Tibial nerve (tissue), 4 donors: Measurements from ENCODE around the gene PDZD2. TPM values are rescaled to one million over a fixed set of nuclear protein-coding genes. Genes with fewer than 3 reads are reported as not detected.

Source experiments
- DNase-seq, 2 donors: peaks; one replicate each; pipeline ENCODE4 v3.0.0-alpha.2; 2019; ENCODE audit warnings: low spot score in 2 of 2
- H3K27ac ChIP-seq, 4 donors: fragments of 200-600 bp; sonication (generic) in 3 of 4; one replicate each; pipeline ENCODE4 v1.5.1; 2017 to 2019; ENCODE audit warnings: mild to moderate bottlenecking in 1 of 4
- H3K27me3 ChIP-seq, 2 donors: fragments of 200-600 bp; sonication (generic) in 1 of 2; one replicate each; pipeline versions ENCODE4 v1.5.1 to v1.6.0; 2017 to 2019
- H3K36me3 ChIP-seq, 3 donors: fragments of 200-600 bp; sonication (generic); one replicate each; pipeline ENCODE4 v1.5.1; 2018 to 2019
- H3K4me1 ChIP-seq, 4 donors: fragments of 200-600 bp; sonication (generic) in 3 of 4; one replicate each; pipeline ENCODE4 v1.5.1; 2017 to 2019
- H3K4me3 ChIP-seq, 4 donors: fragments of 200-600 bp; sonication (generic) in 3 of 4; one replicate each; pipeline ENCODE4 v1.5.1; 2017 to 2019; ENCODE audit warnings: mild to moderate bottlenecking in 1 of 4, moderate library complexity in 1 of 4
- H3K9me3 ChIP-seq, 4 donors: fragments of 200-600 bp; sonication (generic) in 3 of 4; one replicate each; pipeline ENCODE4 v1.5.1; 2017 to 2019
- CTCF ChIP-seq, 5 experiments: fragments of 200-600 bp in 3 of 5; fragments of 450-650 bp in 2 of 5; sonication (generic) in 3 of 5; IDR thresholded peaks; one replicate each; pipeline ENCODE4 v1.5.1; 2016 to 2019; ENCODE audit warnings: antibody characterized with exemption in 5 of 5, mild to moderate bottlenecking in 3 of 5, moderate library complexity in 2 of 5
- EP300 ChIP-seq, 2 donors: sonication (generic); formaldehyde crosslinking; IDR thresholded peaks; one replicate each; pipeline ENCODE4 v1.6.1; 2017; ENCODE audit warnings: antibody characterized with exemption in 2 of 2, mild to moderate bottlenecking in 1 of 2
- POLR2A ChIP-seq, 2 donors: fragments of 450-650 bp; IDR thresholded peaks; one replicate each; pipeline ENCODE4 v1.6.1; 2017; ENCODE audit warnings: antibody characterized with exemption in 2 of 2, mild to moderate bottlenecking in 2 of 2, moderate library complexity in 2 of 2
- WGBS, 2 donors: methylation state at CpG; one replicate each; pipeline ENCODE4 v1.1.5; 2018; 5-methylcytosine and 5-hydroxymethylcytosine counted together
- total RNA-seq, 4 donors: library from RNA; depleted of rRNA; stranded (reverse); fragments of >200 nt; gene quantifications; one replicate each; pipeline ENCODE4 v1.1.0, GENCODE V29; 2016

The PDZD2 gene
- total RNA-seq, 4 donors from 2014 or later, result 102 to 153 (median 117) TPM

DNA sequence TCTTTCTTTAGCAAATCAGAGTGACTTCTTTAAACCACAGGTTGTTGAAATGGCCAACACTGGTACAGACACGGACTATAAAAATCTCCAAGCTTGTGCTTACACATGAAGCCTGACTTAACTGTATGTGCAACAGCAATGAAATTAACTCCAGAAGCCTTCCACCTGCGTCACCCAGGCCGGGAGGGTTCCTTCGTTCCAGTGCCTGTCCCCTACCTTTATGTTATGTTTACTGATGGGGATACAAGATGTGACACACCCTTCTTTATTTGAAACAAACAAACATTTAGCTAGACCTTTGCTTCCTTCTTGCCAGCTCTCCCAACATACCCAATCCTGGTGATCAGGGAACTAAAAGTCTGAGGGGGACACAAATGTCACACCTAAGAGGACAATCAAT, 469.2 kb downstream of the PDZD2 start:
- Histone ChIP-seq H3K27me3 (no peaks in the 10 kb centered on the region), H3K36me3 (peaks cover 0 to 87% (median 0%) of the 10 kb centered on the region in 3 donors), H3K27ac (no peak overlapping the region), H3K9me3 (no peaks in the 10 kb centered on the region), H3K4me3 (no peak overlapping the region), H3K4me1 (no peaks in the 10 kb centered on the region)
- WGBS, 2 donors, result 85 to 89% methylated on average over 4 of the region's 4 CpGs
- no peak for TF ChIP-seq POLR2A (IDR thresholded peaks at IDR 0.05)
- no peak for TF ChIP-seq CTCF (IDR thresholded peaks at IDR 0.05)
- TF ChIP-seq EP300 (IDR thresholded peaks at IDR 0.05), result no peak
- no peak for DNase-seq

- Histone ChIP-seq H3K4me1 (no peaks in the 10 kb centered on the region), H3K36me3 (peaks cover 0 to 85% (median 0%) of the 10 kb centered on the region in 3 donors), H3K4me3 (no peak overlapping the region), H3K9me3 (no peaks in the 10 kb centered on the region), H3K27ac (no peak overlapping the region), H3K27me3 (no peaks in the 10 kb centered on the region)
- no peak for DNase-seq
- WGBS, 2 donors, result 84 to 87% methylated on average over 10 of the region's 10 CpGs
- TF ChIP-seq POLR2A (IDR thresholded peaks at IDR 0.05) (no peak), EP300 (IDR thresholded peaks at IDR 0.05) (no peak), CTCF (IDR thresholded peaks at IDR 0.05) (no peak)
Observed at GRCh38 chr5:32109236-32109635, 470.3 kb downstream of the PDZD2 start.

DNA sequence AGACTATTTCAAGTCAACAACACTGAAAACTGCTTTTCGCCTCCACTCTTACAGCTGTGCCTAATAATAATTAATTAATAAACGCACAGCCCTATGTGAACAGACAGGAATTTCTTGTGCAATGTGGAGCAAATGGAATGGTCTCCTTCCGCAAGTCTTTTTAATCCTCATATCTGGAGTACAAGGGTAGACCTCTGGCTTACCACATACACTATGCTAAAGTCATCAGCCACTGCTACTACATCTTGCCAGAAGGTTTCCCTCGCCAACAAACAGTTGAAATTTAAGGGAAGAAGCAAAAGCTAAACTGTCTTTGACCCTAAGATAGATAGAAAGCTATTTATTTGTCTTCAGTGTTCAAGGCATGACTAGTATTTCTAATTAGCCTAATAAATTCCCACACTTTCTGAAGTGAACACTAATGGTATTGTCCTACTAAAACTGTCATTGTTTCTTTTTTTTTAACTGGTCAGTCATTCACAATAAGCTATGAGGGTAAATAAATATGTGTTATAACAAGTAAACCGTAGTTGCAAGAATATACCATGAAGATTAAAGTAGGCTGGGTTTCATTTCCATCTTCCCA, 471.3 kb downstream of the PDZD2 start:
- TF ChIP-seq EP300 (IDR thresholded peaks at IDR 0.05), result no peak
- TF ChIP-seq CTCF (IDR thresholded peaks at IDR 0.05), result no peak
- TF ChIP-seq POLR2A (IDR thresholded peaks at IDR 0.05), result no peak
- H3K27me3 ChIP-seq, result no peaks in the 10 kb centered on the region
- no peak for DNase-seq
- WGBS, 2 donors, result 62 to 66% methylated on average over 5 of the region's 5 CpGs
- peak overlapping the region in 1 of 4 donors; percentile 38 for H3K27ac ChIP-seq
- no peaks in the 10 kb centered on the region for H3K4me1 ChIP-seq
- H3K4me3 ChIP-seq, result no peak overlapping the region
- peaks cover 0 to 83% (median 0%) of the 10 kb centered on the region in 3 donors for H3K36me3 ChIP-seq
- H3K9me3 ChIP-seq, result no peaks in the 10 kb centered on the region

DNA sequence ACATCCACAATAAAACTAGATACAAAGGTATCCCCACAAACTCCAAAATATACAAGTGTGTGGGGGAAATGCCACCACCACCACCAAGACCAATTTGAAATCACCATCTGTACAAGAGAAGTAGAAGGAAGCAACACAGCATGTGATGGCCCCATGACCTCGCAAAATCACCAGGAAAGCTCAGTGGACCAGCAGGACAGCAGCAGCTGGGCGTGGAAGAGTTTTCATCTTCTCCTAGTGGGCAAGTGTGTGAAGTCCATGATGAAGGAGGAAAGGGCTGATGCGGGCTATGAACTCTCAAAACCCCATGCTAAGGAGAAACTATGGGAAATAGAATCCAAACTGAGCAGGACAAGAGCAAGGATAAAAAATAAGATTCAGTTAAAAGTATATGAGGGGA, 477.1 kb downstream of the PDZD2 start:
- 76 to 86% methylated on average over 3 of the region's 3 CpGs for WGBS, 2 donors

More for the DNA sequence above, 477.1 kb downstream of the PDZD2 start:
- TF ChIP-seq CTCF (IDR thresholded peaks at IDR 0.05), result no peak
- no peak for TF ChIP-seq EP300 (IDR thresholded peaks at IDR 0.05)
- no peak for TF ChIP-seq POLR2A (IDR thresholded peaks at IDR 0.05)
- H3K9me3 ChIP-seq, result no peaks in the 10 kb centered on the region
- H3K4me1 ChIP-seq, result peaks cover 0 to 22% (median 4%) of the 10 kb centered on the region in 4 donors
- DNase-seq, result no peak
- no peak overlapping the region for H3K4me3 ChIP-seq
- no peaks in the 10 kb centered on the region for H3K27me3 ChIP-seq
- H3K27ac ChIP-seq, result peak overlapping the region in 2 of 4 donors; percentile 18 to 31
- H3K36me3 ChIP-seq, result peaks cover 0 to 63% (median 0%) of the 10 kb centered on the region in 3 donors
